PC-3 (cell line): Measurements from ENCODE around the gene TMEM161B. TPM values are rescaled to one million over a fixed set of nuclear protein-coding genes. Genes with fewer than 3 reads are reported as not detected.

Experiments
- ATAC-seq: fragments of 200-7000 bp; cut with Tn5 transposase; 2 replicates; pipeline ENCODE4 v1.9.1; 2020; ENCODE audit warnings: mild to moderate bottlenecking, moderate library complexity
- BruUV-seq: library from RNA; stranded (reverse); fragments of 400-500 nt; replicated peaks from 2 replicates; lab custom pipeline; 2021; lab: Mats Ljungman, UMichigan
- CTCF ChIA-PET: fragments of 300-600 bp; sonication (Branson Sonifier 250); formaldehyde crosslinking; loops from one replicate; lab custom pipeline; 2022; ENCODE audit warnings: antibody characterized with exemption; lab: Charles Lee
- POLR2A ChIA-PET: fragments of 300-600 bp; sonication (Branson Sonifier 250); formaldehyde crosslinking; loops from one replicate; lab custom pipeline; 2022; ENCODE audit warnings: antibody characterized with exemption; ENCODE audit not compliant: unreplicated experiment; lab: Charles Lee
- DNase-seq: peaks from one replicate; pipeline ENCODE4 v3.0.0-alpha.2; 2015
- H2AFZ ChIP-seq: fragments of 300-600 bp; sonication (generic); 2 replicates; pipeline ENCODE4 v1.6.0; 2016; ENCODE audit warnings: antibody characterized with exemption, low read length
- H3F3A ChIP-seq: fragments of 300-600 bp; sonication (generic); one replicate; pipeline ENCODE4 v1.6.0; 2017; ENCODE audit warnings: antibody characterized with exemption, low read length, control low read depth, mild to moderate bottlenecking; ENCODE audit not compliant: unreplicated experiment
- H3K27ac ChIP-seq: fragments of 300-600 bp; sonication (generic); 2 replicates; pipeline ENCODE4 v1.5.1; 2016; ENCODE audit warnings: mild to moderate bottlenecking, low read length
- H3K27me3 ChIP-seq: fragments of 300-600 bp; sonication (generic); 2 replicates; pipeline ENCODE4 v1.6.1; 2016; ENCODE audit warnings: low read length, mixed read lengths
- H3K36me3 ChIP-seq: fragments of 300-600 bp; sonication (generic); 2 replicates; pipeline ENCODE4 v1.6.1; 2016; ENCODE audit warnings: low read depth, mixed run types, low read length, mixed read lengths
- H3K4me1 ChIP-seq: fragments of 300-600 bp; sonication (generic); 2 replicates; pipeline ENCODE4 v1.5.1; 2016; ENCODE audit warnings: low read length; ENCODE audit not compliant: insufficient read depth
- H3K4me2 ChIP-seq: fragments of 300-600 bp; sonication (generic); 2 replicates; pipeline ENCODE4 v1.6.0; 2016; ENCODE audit warnings: low read length
- H3K4me3 ChIP-seq: fragments of 300-600 bp; sonication (generic); 2 replicates; pipeline ENCODE4 v1.5.1; 2016; ENCODE audit warnings: mild to moderate bottlenecking, low read length, mixed read lengths
- H3K79me2 ChIP-seq: fragments of 300-600 bp; sonication (generic); 2 replicates; pipeline ENCODE4 v1.6.1; 2017; ENCODE audit warnings: low read length, mixed read lengths
- H3K9ac ChIP-seq: fragments of 300-600 bp; sonication (generic); 2 replicates; pipeline ENCODE4 v1.6.0; 2016; ENCODE audit warnings: mild to moderate bottlenecking, low read length
- H3K9me2 ChIP-seq: fragments of 300-600 bp; sonication (generic); replicated peaks from 2 replicates; pipeline ENCODE4 v1.6.1; 2016; ENCODE audit warnings: mixed run types, low read length, mixed read lengths
- H3K9me3 ChIP-seq: fragments of 300-600 bp; sonication (generic); 2 replicates; pipeline ENCODE4 v1.6.1; 2016; ENCODE audit warnings: low read length, mixed read lengths
- H4K20me1 ChIP-seq: fragments of 300-600 bp; sonication (generic); 2 replicates; pipeline ENCODE4 v1.6.1; 2016; ENCODE audit warnings: low read length, mixed read lengths
- CTCF ChIP-seq: fragments of 300-600 bp; sonication (generic); conservative IDR thresholded peaks from 2 replicates; pipeline ENCODE4 v1.5.1; 2017; ENCODE audit warnings: antibody characterized with exemption, low read depth, mild to moderate bottlenecking, low read length
- EZH2 ChIP-seq: fragments of 300-600 bp; sonication (generic); IDR thresholded peaks from one replicate; pipeline ENCODE4 v1.6.1; 2017; ENCODE audit warnings: antibody characterized with exemption, mild to moderate bottlenecking, low read length; ENCODE audit not compliant: unreplicated experiment
- EZH2phosphoT487 ChIP-seq: fragments of 300-600 bp; sonication (generic); IDR thresholded peaks from 2 replicates; pipeline ENCODE4 v1.6.1; 2018; ENCODE audit warnings: mild to moderate bottlenecking, antibody characterized with exemption, low read length, borderline replicate concordance
- intact Hi-C: fragments of 100-400 bp; cut with micrococcal nuclease; formaldehyde crosslinking; loops from 2 replicates; pipeline ENCODE4 v1.9.0; 2023
- total RNA-seq: library from RNA; depleted of rRNA; stranded (reverse); fragments of >200 nt; gene quantifications from 2 replicates; pipeline ENCODE4 v1.2.3, GENCODE V29; 2014

TMEM161B gene
- total RNA-seq, 1 experiment from 2014 or later: 11.5 TPM

DNA sequence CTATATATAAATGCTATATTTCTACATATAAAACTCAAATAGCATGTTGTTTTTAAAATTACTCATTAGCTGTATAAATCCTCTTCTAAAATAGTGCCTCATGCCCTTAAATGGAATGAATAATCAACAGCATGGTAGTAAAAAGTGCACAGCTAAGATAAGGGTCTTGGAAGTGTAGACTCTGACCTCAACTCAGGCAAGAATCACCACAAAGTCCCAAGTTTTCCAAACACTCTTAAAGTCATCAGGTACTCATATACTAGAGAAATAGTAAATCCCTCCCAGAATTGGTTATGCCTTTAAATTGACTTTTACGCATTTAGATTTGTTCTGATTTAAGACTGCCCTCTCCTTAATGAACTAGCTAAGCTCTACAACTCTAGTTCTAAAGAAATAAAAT, 113.8 kb downstream of the TMEM161B start:
- Histone ChIP-seq H3K9me3 (0 out of 2 replicates have a peak, but pooled peaks cover 4% of the 10 kb centered on the region), H3K79me2 (no peaks in the 10 kb centered on the region), H3K4me3 (no peak overlapping the region), H2AFZ (no peak overlapping the region), H3K27ac (no peak overlapping the region), H3K9ac (no peak overlapping the region), H3K27me3 (no peaks in the 10 kb centered on the region), H3K4me1 (no peaks in the 10 kb centered on the region), H3K4me2 (no peak overlapping the region), H3K9me2 (no peaks in the 10 kb centered on the region), H4K20me1 (no peaks in the 10 kb centered on the region), H3K36me3 (no peaks in the 10 kb centered on the region), H3F3A (no peaks in the 10 kb centered on the region)
- ATAC-seq: no peak
- BruUV-seq: no TSS peak
- TF ChIP-seq EZH2phosphoT487 (no peak), CTCF (no peak), EZH2 (no peak)
- ChIA-PET CTCF (no interaction called here), POLR2A (interaction anchor here (0.6 kb wide), 1 partner anchor 42 kb away, joined by 4 read pairs; no protein-coding TSS in a partner anchor)
- intact Hi-C loops: no loop called here
- no peak for DNase-seq

DNA sequence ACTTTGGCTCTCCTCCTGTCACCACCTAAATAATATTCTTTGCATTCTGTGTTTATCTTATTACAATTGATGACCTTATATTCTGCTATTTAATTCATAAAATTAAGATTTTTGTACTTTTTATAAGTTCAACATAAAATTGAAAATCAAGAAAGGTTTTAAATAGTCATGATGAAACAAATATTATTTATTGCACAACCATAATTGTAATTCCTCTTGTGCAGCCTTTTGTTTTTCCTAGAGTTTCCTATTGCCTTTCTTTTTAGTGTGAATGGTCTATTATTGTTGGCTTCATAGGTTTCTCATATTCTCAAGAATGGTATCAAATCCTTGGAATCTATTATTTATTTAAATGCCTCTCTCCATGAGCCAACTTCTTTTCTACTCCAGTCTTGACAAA, 117.9 kb downstream of the TMEM161B start:
- intact Hi-C loops: no loop called here
- H3K36me3 ChIP-seq: no peaks in the 10 kb centered on the region
- H3K9me2 ChIP-seq: no peaks in the 10 kb centered on the region
- H3K27me3 ChIP-seq: no peaks in the 10 kb centered on the region
- no peak overlapping the region for H3K27ac ChIP-seq
- TF ChIP-seq EZH2 (no peak), EZH2phosphoT487 (no peak)
- H3K9ac ChIP-seq: no peak overlapping the region
- H3K79me2 ChIP-seq: no peaks in the 10 kb centered on the region
- CTCF ChIA-PET: no interaction called here
- no peak overlapping the region for H3K4me2 ChIP-seq
- no peak for DNase-seq
- POLR2A ChIA-PET: no interaction called here
- no peaks in the 10 kb centered on the region for H4K20me1 ChIP-seq
- no peaks in the 10 kb centered on the region for H3F3A ChIP-seq
- no peak for ATAC-seq
- no peak overlapping the region for H2AFZ ChIP-seq
- H3K9me3 ChIP-seq: 0 out of 2 replicates have a peak, but pooled peaks cover 4% of the 10 kb centered on the region
- H3K4me1 ChIP-seq: no peaks in the 10 kb centered on the region
- no TSS peak for BruUV-seq
- no peak overlapping the region for H3K4me3 ChIP-seq

- ChIA-PET POLR2A (no interaction called here), CTCF (no interaction called here)
- peaks cover 6% of the 10 kb centered on the region; the same call in 1 of the 2 replicates for H3K4me1 ChIP-seq
- H4K20me1 ChIP-seq: no peaks in the 10 kb centered on the region
- H3K9me3 ChIP-seq: 0 out of 2 replicates have a peak, but pooled peaks cover 2% of the 10 kb centered on the region
- DNase-seq: no peak
- no peak overlapping the region for H3K4me3 ChIP-seq
- TF ChIP-seq CTCF (no peak), EZH2 (no peak), EZH2phosphoT487 (no peak)
- no peak overlapping the region for H2AFZ ChIP-seq
- H3K27me3 ChIP-seq: no peaks in the 10 kb centered on the region
- H3K36me3 ChIP-seq: no peaks in the 10 kb centered on the region
- H3K27ac ChIP-seq: no peak overlapping the region
- no peak for ATAC-seq
- H3F3A ChIP-seq: no peaks in the 10 kb centered on the region
- BruUV-seq: no TSS peak
- no peaks in the 10 kb centered on the region for H3K79me2 ChIP-seq
- no peak overlapping the region for H3K9ac ChIP-seq
- H3K4me2 ChIP-seq: no peak overlapping the region
- H3K9me2 ChIP-seq: no peaks in the 10 kb centered on the region
- intact Hi-C loops: no loop called here
Observed at GRCh38 chr5:88145611-88146467, 122.8 kb downstream of the TMEM161B start.
